ENCODE measurements around the gene SNX11.
"Not testable (repeated sequence)": the region's sequence is repeated elsewhere in the genome, so short reads cannot be mapped to it uniquely, and the experiment has no call there.

SNX11 gene

GRCh38 chr17:48107137-48108055 lies at the start of gene SNX11:
Gene SNX11 (plus strand): TSS chr17:48107766. CDS start chr17:48112044, 4,278 bp downstream.
- peak; percentile 45 for DNase-seq (ENCODE audit: low read depth)
- peak within 1 kb of the TSS; percentile 79 for H3K4me3 ChIP-seq (ENCODE audit: low read depth, low read length)

DNA sequence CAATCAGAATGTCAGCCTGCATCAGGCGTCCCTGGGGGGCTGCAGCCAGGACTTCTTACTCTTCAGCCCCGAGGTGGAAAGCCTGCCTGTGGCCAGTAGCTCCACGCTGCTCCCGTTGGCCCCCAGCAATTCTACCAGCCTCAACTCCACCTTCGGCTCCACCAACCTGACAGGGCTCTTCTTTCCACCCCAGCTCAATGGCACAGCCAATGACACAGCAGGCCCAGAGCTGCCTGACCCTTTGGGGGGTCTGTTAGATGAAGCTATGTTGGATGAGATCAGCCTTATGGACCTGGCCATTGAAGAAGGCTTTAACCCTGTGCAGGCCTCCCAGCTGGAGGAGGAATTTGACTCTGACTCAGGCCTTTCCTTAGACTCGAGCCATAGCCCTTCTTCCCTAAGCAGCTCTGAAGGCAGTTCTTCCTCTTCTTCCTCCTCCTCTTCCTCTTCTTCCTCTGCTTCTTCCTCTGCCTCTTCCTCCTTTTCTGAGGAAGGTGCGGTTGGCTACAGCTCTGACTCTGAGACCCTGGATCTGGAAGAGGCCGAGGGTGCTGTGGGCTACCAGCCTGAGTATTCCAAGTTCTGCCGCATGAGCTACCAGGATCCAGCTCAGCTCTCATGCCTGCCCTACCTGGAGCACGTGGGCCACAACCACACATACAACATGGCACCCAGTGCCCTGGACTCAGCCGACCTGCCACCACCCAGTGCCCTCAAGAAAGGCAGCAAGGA lies 49.0 kb upstream of the SNX11 start:
- DNase-seq (ENCODE audit: low read depth), result no peak
- H3K4me3 ChIP-seq (ENCODE audit: low read depth, low read length), result no peak overlapping the region

GRCh38 chr17:48059125-48059668 lies 48.4 kb upstream of the SNX11 start:
- no peak for DNase-seq (ENCODE audit: low read depth)
- no peak overlapping the region for H3K4me3 ChIP-seq (ENCODE audit: low read depth, low read length)

DNA sequence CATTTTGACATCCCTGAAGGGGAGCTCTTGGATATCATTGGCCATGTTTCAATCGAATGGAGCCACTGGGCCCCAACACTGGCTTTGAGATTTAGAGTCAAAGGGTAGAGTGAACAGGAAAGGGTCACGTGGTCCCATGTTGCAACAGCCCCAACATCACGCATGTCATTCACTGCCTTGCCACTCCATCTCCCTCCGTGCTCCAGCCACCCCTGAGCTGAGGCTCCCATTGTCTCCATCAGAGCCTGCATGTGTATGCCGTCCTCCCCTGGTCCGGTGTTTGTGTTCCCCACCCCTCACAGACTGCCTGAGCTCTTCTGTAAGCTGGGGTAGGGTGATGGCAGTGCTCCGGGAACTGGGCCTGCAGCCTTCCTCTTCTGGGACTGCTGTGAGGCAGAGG lies 47.3 kb upstream of the SNX11 start:
- no peak overlapping the region for H3K4me3 ChIP-seq (ENCODE audit: low read depth, low read length)
- no peak for DNase-seq (ENCODE audit: low read depth)

GRCh38 chr17:48062273-48062672 lies 45.3 kb upstream of the SNX11 start:
- no peak for DNase-seq (ENCODE audit: low read depth)
- no peak overlapping the region for H3K4me3 ChIP-seq (ENCODE audit: low read depth, low read length)

- no peak overlapping the region for H3K4me3 ChIP-seq (ENCODE audit: low read depth, low read length)
- DNase-seq (ENCODE audit: low read depth), result no peak
Measured at GRCh38 chr17:48064638-48065037, 42.9 kb upstream of the SNX11 start.

DNA sequence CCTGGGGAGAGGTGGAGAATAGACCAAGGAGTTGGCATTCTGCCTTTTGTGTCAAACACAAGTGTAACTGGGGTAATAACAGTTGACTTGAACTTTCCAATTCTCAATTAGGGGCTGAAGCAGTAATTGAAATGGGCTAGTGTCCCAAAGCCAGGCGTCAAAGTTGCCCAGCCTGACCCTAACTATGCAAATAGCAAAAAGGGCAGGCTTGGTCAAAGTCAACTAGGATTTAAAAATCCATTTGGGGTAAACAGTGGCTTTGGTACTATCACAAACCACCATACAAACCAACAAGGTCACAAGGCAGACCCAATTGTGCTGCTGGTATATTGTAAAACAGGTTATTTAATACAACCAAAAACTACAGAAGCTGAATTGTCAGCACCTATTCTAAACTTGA lies 41.4 kb upstream of the SNX11 start:
- DNase-seq (ENCODE audit: low read depth), result no peak
- H3K4me3 ChIP-seq (ENCODE audit: low read depth, low read length), result no peak overlapping the region

- H3K4me3 ChIP-seq (ENCODE audit: low read depth, low read length), result no peak overlapping the region
- DNase-seq (ENCODE audit: low read depth), result no peak
Measured at GRCh38 chr17:48066656-48067055, 40.9 kb upstream of the SNX11 start.

DNA sequence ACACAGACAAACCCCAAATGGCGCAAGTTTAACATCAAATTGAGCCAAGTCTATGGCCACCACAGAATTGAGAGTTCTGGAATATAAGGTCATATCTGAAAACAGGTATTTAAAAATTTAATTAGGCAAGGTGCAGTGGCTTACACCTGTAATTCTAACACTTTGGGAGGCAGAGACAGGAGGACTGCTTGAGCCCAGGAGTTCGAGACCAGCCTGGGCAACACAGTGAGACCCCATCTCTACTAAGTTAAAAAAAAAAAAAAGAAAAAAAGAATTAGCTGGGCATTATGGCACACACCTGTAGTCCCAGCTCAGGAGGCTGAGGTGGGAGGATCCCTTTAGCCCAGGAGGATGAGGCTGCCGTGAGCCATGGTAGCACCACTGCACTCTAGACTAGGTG lies 40.3 kb upstream of the SNX11 start:
- DNase-seq (ENCODE audit: low read depth), result no peak
- no peak overlapping the region for H3K4me3 ChIP-seq (ENCODE audit: low read depth, low read length)

GRCh38 chr17:48067808-48068207 lies 39.8 kb upstream of the SNX11 start:
- not testable (repeated sequence) for H3K4me3 ChIP-seq (ENCODE audit: low read depth, low read length); DNase-seq (ENCODE audit: low read depth)

- no peak overlapping the region for H3K4me3 ChIP-seq (ENCODE audit: low read depth, low read length)
- DNase-seq (ENCODE audit: low read depth), result no peak
Measured at GRCh38 chr17:48068491-48068961, 39.0 kb upstream of the SNX11 start.

DNA sequence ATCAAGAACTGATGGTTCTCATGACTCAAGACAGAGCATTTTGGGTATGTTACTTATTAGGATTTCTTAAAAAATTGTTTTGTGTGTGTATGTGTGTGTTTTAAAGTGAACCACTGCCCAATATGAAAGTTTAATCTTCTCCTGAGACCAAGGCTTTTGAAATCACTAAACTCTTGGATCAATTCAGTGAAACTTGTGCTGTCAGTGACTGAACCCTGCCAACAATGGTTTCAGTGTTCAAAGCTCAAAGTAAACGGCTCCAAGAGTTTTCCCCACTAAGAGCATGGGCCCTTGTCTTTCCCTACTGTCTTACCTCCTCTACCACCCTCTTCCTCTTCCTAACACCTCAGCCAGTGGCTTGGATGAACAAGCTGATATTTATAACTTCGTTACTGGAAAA lies 37.4 kb upstream of the SNX11 start:
- no peak overlapping the region for H3K4me3 ChIP-seq (ENCODE audit: low read depth, low read length)
- no peak for DNase-seq (ENCODE audit: low read depth)

DNA sequence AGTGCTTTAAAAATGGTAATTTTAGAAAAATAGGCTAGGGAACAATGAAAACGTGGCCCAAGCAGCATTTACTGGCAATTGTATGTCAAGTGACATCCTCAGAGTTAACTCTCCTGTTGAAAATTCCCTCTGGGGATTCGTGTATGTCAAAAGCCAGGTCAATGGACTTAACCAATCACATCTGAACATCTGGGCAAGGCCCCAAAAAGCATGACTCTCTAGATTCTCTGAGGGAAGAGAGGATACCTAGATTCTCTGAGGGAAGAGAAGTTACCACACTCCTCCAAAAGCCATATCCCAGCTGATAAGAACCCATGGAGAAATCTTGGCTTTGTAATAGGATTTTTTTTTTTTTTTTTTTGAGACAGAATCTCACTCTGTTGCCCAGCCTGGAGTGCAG lies 35.9 kb upstream of the SNX11 start:
- DNase-seq (ENCODE audit: low read depth), result no peak
- no peak overlapping the region for H3K4me3 ChIP-seq (ENCODE audit: low read depth, low read length)

- not testable (repeated sequence) for DNase-seq (ENCODE audit: low read depth); H3K4me3 ChIP-seq (ENCODE audit: low read depth, low read length)
Measured at GRCh38 chr17:48072811-48073210, 34.8 kb upstream of the SNX11 start.

- H3K4me3 ChIP-seq (ENCODE audit: low read depth, low read length); DNase-seq (ENCODE audit: low read depth): not testable (repeated sequence)
Measured at GRCh38 chr17:48073566-48074094, 33.9 kb upstream of the SNX11 start.

DNA sequence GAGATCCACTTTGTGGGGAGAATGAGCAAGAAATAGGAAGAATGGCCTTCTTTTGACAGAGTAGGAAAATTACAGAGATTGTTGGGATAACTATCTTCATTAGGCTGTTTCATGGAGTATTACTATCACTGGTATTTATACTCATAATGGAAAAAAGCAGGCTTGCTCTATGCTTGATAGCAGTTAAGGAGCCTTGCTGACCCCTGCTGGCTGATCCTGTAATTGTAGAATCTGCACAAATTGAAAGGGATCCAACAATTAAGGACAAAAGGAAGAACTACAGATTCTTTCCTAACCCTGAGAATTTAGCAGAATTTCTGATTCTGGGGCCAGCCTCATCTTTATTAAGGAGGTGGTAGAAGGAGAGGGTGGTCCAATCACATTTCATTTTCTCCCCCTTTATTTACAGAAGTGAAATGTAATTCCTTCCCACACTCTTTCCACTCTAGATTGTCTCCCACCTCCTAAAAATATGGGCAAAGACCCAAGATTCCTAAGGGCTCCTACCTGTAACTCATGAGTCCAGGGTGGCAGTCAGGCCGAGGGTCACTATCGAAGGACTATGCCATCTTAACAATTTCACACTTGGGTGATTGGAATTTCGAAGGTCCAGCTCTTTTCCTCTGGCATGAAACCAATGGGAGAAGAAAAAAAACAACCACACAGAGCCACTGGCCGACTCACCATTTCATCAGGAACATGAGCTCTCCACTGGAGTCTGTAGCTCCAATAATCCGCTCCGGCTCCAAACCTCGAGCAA lies 33.1 kb upstream of the SNX11 start:
- DNase-seq (ENCODE audit: low read depth), result no peak
- no peak overlapping the region for H3K4me3 ChIP-seq (ENCODE audit: low read depth, low read length)

DNA sequence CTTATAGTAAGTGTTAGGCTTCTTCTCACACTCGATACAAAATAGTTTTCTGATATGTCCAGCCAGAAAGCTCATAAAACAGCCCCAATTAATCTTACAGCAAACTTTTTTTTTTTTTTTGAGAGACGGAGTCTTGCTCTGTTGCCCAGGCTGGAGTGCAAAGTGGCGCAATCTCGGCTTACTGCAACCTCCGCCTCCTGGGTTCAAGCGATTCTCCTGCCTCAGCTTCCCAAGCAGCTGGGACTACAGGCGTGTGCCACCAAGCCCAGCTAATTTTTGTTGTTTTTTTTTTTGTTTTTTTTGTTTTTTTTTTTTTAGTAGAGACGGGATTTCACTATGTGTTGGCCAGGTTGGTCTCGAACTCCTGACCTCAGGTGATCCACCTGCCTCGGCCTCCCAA lies 30.4 kb upstream of the SNX11 start:
- H3K4me3 ChIP-seq (ENCODE audit: low read depth, low read length); DNase-seq (ENCODE audit: low read depth): not testable (repeated sequence)

GRCh38 chr17:48081858-48082257 lies 25.7 kb upstream of the SNX11 start:
- no peak overlapping the region for H3K4me3 ChIP-seq (ENCODE audit: low read depth, low read length)
- no peak for DNase-seq (ENCODE audit: low read depth)

GRCh38 chr17:48084932-48085331 lies 22.6 kb upstream of the SNX11 start:
- no peak overlapping the region for H3K4me3 ChIP-seq (ENCODE audit: low read depth, low read length)
- no peak for DNase-seq (ENCODE audit: low read depth)

All from skeletal muscle cell (primary cell).